ENCODE results near the gene CZIB.
"Not testable (repeated sequence)": the region's sequence is repeated elsewhere in the genome, so short reads cannot be mapped to it uniquely, and the experiment has no call there.

The CZIB gene

GRCh38 chr1:53195246-53196016 is 25.0 kb downstream of the CZIB start:
- peaks cover 27% of the 10 kb centered on the region for H3K4me1 ChIP-seq
- no peaks in the 10 kb centered on the region for H3K27me3 ChIP-seq
- H3K36me3 ChIP-seq = peaks cover under 1% of the 10 kb centered on the region; the same call in 1 of the 2 replicates
- H3K4me2 ChIP-seq = no peak overlapping the region; the same call in 1 of the 2 replicates
- no peak for TF ChIP-seq Cebpa-rat (IDR thresholded peaks at IDR 0.05)
- H3K9me3 ChIP-seq = peaks cover 6% of the 10 kb centered on the region
- no peak overlapping the region for H3K9ac ChIP-seq
- H3K4me3 ChIP-seq = no peak overlapping the region
- no peak overlapping the region for H3K27ac ChIP-seq
- H4K20me1 ChIP-seq = no peaks in the 10 kb centered on the region

GRCh38 chr1:53190210-53190611 is 30.2 kb downstream of the CZIB start:
- Histone ChIP-seq H3K9ac (no peak overlapping the region), H3K9me3 (peaks cover 6% of the 10 kb centered on the region), H4K20me1 (no peaks in the 10 kb centered on the region), H3K4me3 (no peak overlapping the region), H3K4me2 (no peak overlapping the region), H3K4me1 (no peaks in the 10 kb centered on the region), H3K27ac (no peak overlapping the region), H3K36me3 (no peaks in the 10 kb centered on the region), H3K27me3 (no peaks in the 10 kb centered on the region; the same call in 1 of the 2 replicates)
- TF ChIP-seq Cebpa-rat (IDR thresholded peaks at IDR 0.05) = no peak

GRCh38 chr1:53189061-53189460 is 31.4 kb downstream of the CZIB start:
- H3K27ac ChIP-seq = no peak overlapping the region
- H3K27me3 ChIP-seq = no peaks in the 10 kb centered on the region; the same call in 1 of the 2 replicates
- H4K20me1 ChIP-seq = no peaks in the 10 kb centered on the region
- H3K9ac ChIP-seq = no peak overlapping the region
- no peaks in the 10 kb centered on the region for H3K4me1 ChIP-seq
- H3K4me3 ChIP-seq = no peak overlapping the region
- TF ChIP-seq Cebpa-rat (IDR thresholded peaks at IDR 0.05) = no peak
- H3K9me3 ChIP-seq = peaks cover 6% of the 10 kb centered on the region
- no peak overlapping the region for H3K4me2 ChIP-seq
- H3K36me3 ChIP-seq = no peaks in the 10 kb centered on the region

- no peak overlapping the region for H3K9ac ChIP-seq
- H3K36me3 ChIP-seq = no peaks in the 10 kb centered on the region
- H3K27ac ChIP-seq = no peak overlapping the region
- no peaks in the 10 kb centered on the region for H4K20me1 ChIP-seq
- peaks cover 6% of the 10 kb centered on the region for H3K9me3 ChIP-seq
- H3K4me1 ChIP-seq = no peaks in the 10 kb centered on the region
- TF ChIP-seq Cebpa-rat (IDR thresholded peaks at IDR 0.05) = no peak
- no peak overlapping the region for H3K4me2 ChIP-seq
- no peak overlapping the region for H3K4me3 ChIP-seq
- H3K27me3 ChIP-seq = no peaks in the 10 kb centered on the region; the same call in 1 of the 2 replicates
These were observed 32.3 kb downstream of the CZIB start for GRCh38 chr1:53188099-53188498.

- H3K4me3 ChIP-seq = no peak overlapping the region
- H3K9me3 ChIP-seq = peaks cover 3% of the 10 kb centered on the region
- no peaks in the 10 kb centered on the region for H3K4me1 ChIP-seq
- no peak overlapping the region for H3K4me2 ChIP-seq
- no peaks in the 10 kb centered on the region; the same call in 1 of the 2 replicates for H3K27me3 ChIP-seq
- H3K36me3 ChIP-seq = no peaks in the 10 kb centered on the region
- H3K27ac ChIP-seq = no peak overlapping the region
- no peaks in the 10 kb centered on the region for H4K20me1 ChIP-seq
- H3K9ac ChIP-seq = no peak overlapping the region
- no peak for TF ChIP-seq Cebpa-rat (IDR thresholded peaks at IDR 0.05)
These were observed 33.0 kb downstream of the CZIB start for GRCh38 chr1:53187401-53187800.

- H3K4me2 ChIP-seq = no peak overlapping the region
- no peaks in the 10 kb centered on the region; the same call in 1 of the 2 replicates for H3K27me3 ChIP-seq
- no peaks in the 10 kb centered on the region for H3K36me3 ChIP-seq
- H3K9me3 ChIP-seq = no peaks in the 10 kb centered on the region
- no peak for TF ChIP-seq Cebpa-rat (IDR thresholded peaks at IDR 0.05)
- no peaks in the 10 kb centered on the region for H3K4me1 ChIP-seq
- H3K4me3 ChIP-seq = no peak overlapping the region
- no peaks in the 10 kb centered on the region for H4K20me1 ChIP-seq
- H3K9ac ChIP-seq = no peak overlapping the region
- H3K27ac ChIP-seq = no peak overlapping the region
These were observed 33.9 kb downstream of the CZIB start for GRCh38 chr1:53186533-53186932.

- H3K27ac ChIP-seq, H3K4me2 ChIP-seq, H3K36me3 ChIP-seq, H3K27me3 ChIP-seq, H3K9me3 ChIP-seq, H4K20me1 ChIP-seq, H3K4me1 ChIP-seq, H3K4me3 ChIP-seq, H3K9ac ChIP-seq: not testable (repeated sequence)
These were observed 34.5 kb downstream of the CZIB start for GRCh38 chr1:53185955-53186297.

- Histone ChIP-seq H3K36me3 (no peaks in the 10 kb centered on the region), H3K27ac (no peak overlapping the region), H4K20me1 (no peaks in the 10 kb centered on the region), H3K4me1 (no peaks in the 10 kb centered on the region), H3K4me3 (no peak overlapping the region), H3K4me2 (no peak overlapping the region), H3K9me3 (no peaks in the 10 kb centered on the region), H3K27me3 (no peaks in the 10 kb centered on the region; the same call in 1 of the 2 replicates), H3K9ac (no peak overlapping the region)
- TF ChIP-seq Cebpa-rat (IDR thresholded peaks at IDR 0.05) = no peak
These were observed 37.1 kb downstream of the CZIB start for GRCh38 chr1:53183095-53183990.

- Histone ChIP-seq H3K4me2 (no peak overlapping the region), H3K9ac (no peak overlapping the region), H3K27ac (no peak overlapping the region), H3K4me3 (no peak overlapping the region), H4K20me1 (no peaks in the 10 kb centered on the region), H3K27me3 (no peaks in the 10 kb centered on the region), H3K4me1 (no peaks in the 10 kb centered on the region), H3K9me3 (no peaks in the 10 kb centered on the region), H3K36me3 (no peaks in the 10 kb centered on the region)
- TF ChIP-seq Cebpa-rat (IDR thresholded peaks at IDR 0.05) = no peak
These were observed 37.7 kb downstream of the CZIB start for GRCh38 chr1:53182716-53183094.

GRCh38 chr1:53182111-53182593 is 38.3 kb downstream of the CZIB start:
- Histone ChIP-seq H3K9ac (no peak overlapping the region), H3K36me3 (no peaks in the 10 kb centered on the region), H3K4me3 (no peak overlapping the region), H3K9me3 (no peaks in the 10 kb centered on the region), H3K4me1 (no peaks in the 10 kb centered on the region), H3K4me2 (no peak overlapping the region), H3K27me3 (no peaks in the 10 kb centered on the region), H4K20me1 (no peaks in the 10 kb centered on the region), H3K27ac (no peak overlapping the region)
- TF ChIP-seq Cebpa-rat (IDR thresholded peaks at IDR 0.05) = no peak
